Activated CD8-positive, alpha-beta T cell treated with anti-CD3 and anti-CD28 coated beads, Interleukin-2, amount 10 ng/mL, durations not matched to agents 7 days and 5 days (primary cell): ENCODE measurements around the gene CTTNBP2NL. TPM values are rescaled to one million over a fixed set of nuclear protein-coding genes. Genes with fewer than 3 reads are reported as not detected.
"Not testable (repeated sequence)": the region's sequence is repeated elsewhere in the genome, so short reads cannot be mapped to it uniquely, and the experiment has no call there.

Experiments
- ATAC-seq: fragments of 150-1000 bp; cut with Tn5 transposase; one replicate; pipeline ENCODE4 v1.10.0; 2021; ENCODE audit warnings: moderate library complexity
- CTCF ChIA-PET: fragments of 350-600 bp; sonication (Branson Sonifier 250); formaldehyde crosslinking; loops from one replicate; lab custom pipeline; 2021; ENCODE audit warnings: antibody characterized with exemption; lab: Charles Lee
- POLR2A ChIA-PET: fragments of 350-600 bp; sonication (Branson Sonifier 250); formaldehyde crosslinking; loops from one replicate; lab custom pipeline; 2021; ENCODE audit warnings: antibody characterized with exemption; lab: Charles Lee
- DNase-seq: peaks from one replicate; pipeline ENCODE4 v3.0.0-alpha.2; 2020
- H3K27ac Mint-ChIP-seq: one replicate; pipeline ENCODE4 v1.8.0; 2021; ENCODE audit warnings: mild to moderate bottlenecking, mixed read lengths
- H3K27me3 Mint-ChIP-seq: one replicate; pipeline ENCODE4 v1.8.0; 2021; ENCODE audit warnings: low read depth, mixed read lengths
- H3K36me3 Mint-ChIP-seq: one replicate; pipeline ENCODE4 v1.8.0; 2021; ENCODE audit warnings: low read depth, mixed read lengths
- H3K4me1 Mint-ChIP-seq: one replicate; pipeline ENCODE4 v1.8.0; 2021; ENCODE audit warnings: low read depth, mixed read lengths
- H3K4me3 Mint-ChIP-seq: one replicate; pipeline ENCODE4 v1.8.0; 2021; ENCODE audit warnings: mild to moderate bottlenecking, mixed read lengths
- H3K9me3 Mint-ChIP-seq: one replicate; pipeline ENCODE4 v1.8.0; 2022; ENCODE audit warnings: mixed read lengths; ENCODE audit not compliant: insufficient read depth
- total RNA-seq, 2 experiments: library from RNA; stranded (reverse); gene quantifications; one replicate each; pipeline ENCODE4 v1.2.3, GENCODE V29; 2021

The CTTNBP2NL gene
- total RNA-seq, 2 experiments from 2014 or later, result 0.53 to 0.57 TPM

GRCh38 chr1:112466078-112466660 is 70.2 kb downstream of the CTTNBP2NL start:
- DNase-seq, result peak; percentile 89
- peak overlapping the region; percentile 64 for H3K27ac Mint-ChIP-seq
- peak overlapping the region; percentile 78 for H3K4me3 Mint-ChIP-seq
- H3K36me3 Mint-ChIP-seq, result no peaks in the 10 kb centered on the region
- H3K9me3 Mint-ChIP-seq, result no peaks in the 10 kb centered on the region
- ChIA-PET CTCF (interaction anchor here (0.6 to 9.2 kb wide), 24 partner anchors 8 to 938 kb away, joined by 3 to 126 read pairs (median 5); partner anchors contain the start of gene CTTNBP2NL), POLR2A (no interaction called here)
- ATAC-seq, result peak; percentile 98
- H3K4me1 Mint-ChIP-seq, result peaks cover 13% of the 10 kb centered on the region
- peaks cover 34% of the 10 kb centered on the region for H3K27me3 Mint-ChIP-seq

GRCh38 chr1:112470324-112470723 is 74.3 kb downstream of the CTTNBP2NL start:
- Mint-ChIP-seq H3K27me3 (peaks cover 33% of the 10 kb centered on the region), H3K4me1 (peaks cover 13% of the 10 kb centered on the region)
- H3K4me3 Mint-ChIP-seq, H3K9me3 Mint-ChIP-seq, ATAC-seq, H3K27ac Mint-ChIP-seq, H3K36me3 Mint-ChIP-seq, POLR2A ChIA-PET, DNase-seq: not testable (repeated sequence)
- CTCF ChIA-PET, result interaction anchor here (9.2 kb wide), 1 partner anchor 80 kb away, joined by 126 read pairs; no protein-coding TSS in a partner anchor

- Mint-ChIP-seq H3K27me3 (peaks cover 29% of the 10 kb centered on the region), H3K36me3 (no peaks in the 10 kb centered on the region), H3K4me1 (peaks cover 7% of the 10 kb centered on the region), H3K27ac (no peak overlapping the region), H3K9me3 (peaks cover 2% of the 10 kb centered on the region), H3K4me3 (no peak overlapping the region)
- DNase-seq (no peak), ATAC-seq (no peak)
- ChIA-PET CTCF (no interaction called here), POLR2A (no interaction called here)
Measured at GRCh38 chr1:112470966-112471365, 75.0 kb downstream of the CTTNBP2NL start.

DNA sequence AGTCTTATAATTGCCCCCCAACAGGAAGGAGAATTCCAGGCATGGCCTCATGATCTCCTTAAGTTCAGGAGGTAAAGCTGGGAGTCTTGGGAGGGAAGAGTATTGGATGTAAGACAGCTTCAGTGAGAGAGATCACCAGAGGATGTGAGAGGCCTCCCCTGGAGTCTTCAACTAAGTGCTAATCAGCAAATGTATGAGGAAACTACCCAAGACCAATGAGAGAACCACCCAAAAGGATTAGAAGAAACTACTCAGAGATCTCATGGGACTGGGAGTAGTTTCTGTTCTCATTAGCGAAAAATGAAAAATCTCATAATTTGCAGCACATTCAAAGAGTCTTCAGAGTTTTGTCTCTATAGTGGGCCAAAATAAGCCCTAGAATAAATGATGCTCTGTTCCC is 76.1 kb downstream of the CTTNBP2NL start:
- Mint-ChIP-seq H3K27ac (no peak overlapping the region), H3K27me3 (peaks cover 25% of the 10 kb centered on the region), H3K36me3 (no peaks in the 10 kb centered on the region), H3K4me3 (no peak overlapping the region), H3K4me1 (no peaks in the 10 kb centered on the region), H3K9me3 (peaks cover 7% of the 10 kb centered on the region)
- CTCF ChIA-PET, result no interaction called here
- DNase-seq, result no peak
- POLR2A ChIA-PET, result interaction anchor here (0.6 kb wide), 1 partner anchor 849 kb away, joined by 4 read pairs; no protein-coding TSS in a partner anchor
- ATAC-seq, result no peak

GRCh38 chr1:112477550-112477949 is 81.5 kb downstream of the CTTNBP2NL start:
- POLR2A ChIA-PET, result no interaction called here
- peaks cover 3% of the 10 kb centered on the region for H3K36me3 Mint-ChIP-seq
- CTCF ChIA-PET, result no interaction called here
- no peak for ATAC-seq
- H3K4me3 Mint-ChIP-seq, result no peak overlapping the region
- DNase-seq, result no peak
- H3K27ac Mint-ChIP-seq, result no peak overlapping the region
- peaks cover 20% of the 10 kb centered on the region for H3K9me3 Mint-ChIP-seq
- peaks cover 13% of the 10 kb centered on the region for H3K27me3 Mint-ChIP-seq
- no peaks in the 10 kb centered on the region for H3K4me1 Mint-ChIP-seq

DNA sequence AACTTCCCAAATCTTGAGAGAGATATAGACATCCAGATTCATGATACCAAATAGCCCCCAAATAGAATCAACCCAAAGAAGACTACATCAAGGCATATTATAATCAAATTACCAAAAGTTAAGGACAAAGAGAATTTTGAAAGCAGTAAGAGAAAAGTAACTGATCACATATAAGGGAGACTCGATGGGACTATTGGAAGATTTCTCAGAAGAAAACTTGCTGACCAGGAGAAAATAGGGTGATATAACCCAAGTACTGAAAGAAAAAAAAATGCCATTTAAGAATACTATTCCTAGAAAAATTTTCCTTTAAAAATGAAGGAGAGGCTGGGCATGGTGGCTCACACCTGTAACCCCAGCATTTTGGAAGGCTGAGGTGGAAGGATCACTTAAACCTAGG is 82.3 kb downstream of the CTTNBP2NL start:
- Mint-ChIP-seq H3K27me3 (peaks cover 13% of the 10 kb centered on the region), H3K27ac (no peak overlapping the region), H3K9me3 (peaks cover 20% of the 10 kb centered on the region), H3K36me3 (peaks cover 3% of the 10 kb centered on the region), H3K4me3 (no peak overlapping the region), H3K4me1 (no peaks in the 10 kb centered on the region)
- ATAC-seq (no peak), DNase-seq (no peak)
- ChIA-PET CTCF (no interaction called here), POLR2A (no interaction called here)

DNA sequence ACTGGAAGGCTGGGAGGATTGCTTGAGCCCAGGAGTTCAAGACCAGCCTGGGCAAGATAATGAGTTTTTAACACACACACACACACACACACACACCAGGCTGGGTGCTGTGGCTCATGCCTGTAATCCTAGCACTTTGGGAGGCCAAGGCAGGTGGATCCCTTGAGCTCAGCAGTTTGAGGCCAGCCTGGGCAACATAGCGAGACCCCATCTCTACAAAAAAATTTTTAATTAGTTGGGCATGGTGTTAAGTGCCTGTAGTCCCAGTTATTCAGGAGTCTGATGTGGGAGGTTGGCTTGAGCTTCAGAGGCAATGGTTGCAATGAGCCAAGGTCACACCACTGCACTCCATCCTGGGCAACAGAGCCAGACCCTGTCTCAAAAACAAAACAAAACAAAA is 90.0 kb downstream of the CTTNBP2NL start:
- H3K27ac Mint-ChIP-seq, H3K36me3 Mint-ChIP-seq, DNase-seq, H3K9me3 Mint-ChIP-seq, ATAC-seq, POLR2A ChIA-PET, H3K4me1 Mint-ChIP-seq, H3K4me3 Mint-ChIP-seq: not testable (repeated sequence)
- CTCF ChIA-PET, result interaction anchor here (1.5 kb wide), 1 partner anchor 95 kb away, joined by 4 read pairs; no protein-coding TSS in a partner anchor
- peaks cover 14% of the 10 kb centered on the region for H3K27me3 Mint-ChIP-seq

GRCh38 chr1:112487686-112488085 is 91.7 kb downstream of the CTTNBP2NL start:
- CTCF ChIA-PET, result interaction anchor here (0.8 kb wide), 1 partner anchor 14 kb away, joined by 3 read pairs; no protein-coding TSS in a partner anchor
- H3K36me3 Mint-ChIP-seq, H3K9me3 Mint-ChIP-seq, H3K4me1 Mint-ChIP-seq, H3K27ac Mint-ChIP-seq, POLR2A ChIA-PET, DNase-seq, H3K4me3 Mint-ChIP-seq, ATAC-seq: not testable (repeated sequence)
- H3K27me3 Mint-ChIP-seq, result peaks cover 14% of the 10 kb centered on the region

GRCh38 chr1:112488141-112488540 is 92.1 kb downstream of the CTTNBP2NL start:
- Mint-ChIP-seq H3K9me3 (no peaks in the 10 kb centered on the region), H3K4me3 (no peak overlapping the region), H3K36me3 (no peaks in the 10 kb centered on the region), H3K27me3 (peaks cover 17% of the 10 kb centered on the region), H3K4me1 (no peaks in the 10 kb centered on the region), H3K27ac (no peak overlapping the region)
- DNase-seq (no peak), ATAC-seq (no peak)
- POLR2A ChIA-PET, result no interaction called here
- CTCF ChIA-PET, result interaction anchor here (0.8 kb wide), 1 partner anchor 13 kb away, joined by 3 read pairs; no protein-coding TSS in a partner anchor

GRCh38 chr1:112492076-112492475 is 96.1 kb downstream of the CTTNBP2NL start:
- ChIA-PET CTCF (interaction anchor here (2.4 kb wide), 1 partner anchor 10 kb away, joined by 20 read pairs; no protein-coding TSS in a partner anchor), POLR2A (no interaction called here)
- DNase-seq, result no peak
- no peak for ATAC-seq
- Mint-ChIP-seq H3K36me3 (no peaks in the 10 kb centered on the region), H3K4me1 (no peaks in the 10 kb centered on the region), H3K4me3 (no peak overlapping the region), H3K9me3 (no peaks in the 10 kb centered on the region), H3K27ac (no peak overlapping the region), H3K27me3 (peaks cover 20% of the 10 kb centered on the region)

- Mint-ChIP-seq H3K4me3 (no peak overlapping the region), H3K27me3 (peaks cover 26% of the 10 kb centered on the region)
- CTCF ChIA-PET, result interaction anchor here (0.6 to 2.4 kb wide), 2 partner anchors 8 to 223 kb away, joined by 3 to 20 read pairs; no protein-coding TSS in a partner anchor
Measured at GRCh38 chr1:112493351-112493750, 97.3 kb downstream of the CTTNBP2NL start.

GRCh38 chr1:112496290-112496689 is 100.3 kb downstream of the CTTNBP2NL start:
- H3K27ac Mint-ChIP-seq, result no peak overlapping the region
- no peak overlapping the region for H3K4me3 Mint-ChIP-seq
- H3K4me1 Mint-ChIP-seq, result no peaks in the 10 kb centered on the region
- no peak for DNase-seq
- no peak for ATAC-seq
- no peaks in the 10 kb centered on the region for H3K9me3 Mint-ChIP-seq
- H3K27me3 Mint-ChIP-seq, result peaks cover 41% of the 10 kb centered on the region
- ChIA-PET CTCF (interaction anchor here (1.3 kb wide), 1 partner anchor 30 kb away, joined by 3 read pairs; no protein-coding TSS in a partner anchor), POLR2A (no interaction called here)
- H3K36me3 Mint-ChIP-seq, result no peaks in the 10 kb centered on the region

More at GRCh38 chr1:112493351-112493750, 97.3 kb downstream of the CTTNBP2NL start:
- H3K4me1 Mint-ChIP-seq, result no peaks in the 10 kb centered on the region
- H3K27ac Mint-ChIP-seq, result no peak overlapping the region
- H3K36me3 Mint-ChIP-seq, result no peaks in the 10 kb centered on the region
- H3K9me3 Mint-ChIP-seq, result no peaks in the 10 kb centered on the region
- DNase-seq (no peak), ATAC-seq (no peak)
- POLR2A ChIA-PET, result no interaction called here
